PC-3 (cell line): ENCODE measurements around the gene PRR15L. TPM values are rescaled to one million over a fixed set of nuclear protein-coding genes. Genes with fewer than 3 reads are reported as not detected.
A peak's percentile ranks its signal among the peaks of the same experiment; 100 is the strongest.

Experiments
- ATAC-seq: fragments of 200-7000 bp; cut with Tn5 transposase; 2 replicates; pipeline ENCODE4 v1.9.1; 2020; ENCODE audit warnings: mild to moderate bottlenecking, moderate library complexity
- BruUV-seq: library from RNA; stranded (reverse); fragments of 400-500 nt; replicated peaks from 2 replicates; lab custom pipeline; 2021; lab: Mats Ljungman, UMichigan
- CTCF ChIA-PET: fragments of 300-600 bp; sonication (Branson Sonifier 250); formaldehyde crosslinking; loops from one replicate; lab custom pipeline; 2022; ENCODE audit warnings: antibody characterized with exemption; lab: Charles Lee
- POLR2A ChIA-PET: fragments of 300-600 bp; sonication (Branson Sonifier 250); formaldehyde crosslinking; loops from one replicate; lab custom pipeline; 2022; ENCODE audit warnings: antibody characterized with exemption; ENCODE audit not compliant: unreplicated experiment; lab: Charles Lee
- DNase-seq: peaks from one replicate; pipeline ENCODE4 v3.0.0-alpha.2; 2015
- H2AFZ ChIP-seq: fragments of 300-600 bp; sonication (generic); 2 replicates; pipeline ENCODE4 v1.6.0; 2016; ENCODE audit warnings: antibody characterized with exemption, low read length
- H3F3A ChIP-seq: fragments of 300-600 bp; sonication (generic); one replicate; pipeline ENCODE4 v1.6.0; 2017; ENCODE audit warnings: antibody characterized with exemption, low read length, control low read depth, mild to moderate bottlenecking; ENCODE audit not compliant: unreplicated experiment
- H3K27ac ChIP-seq: fragments of 300-600 bp; sonication (generic); 2 replicates; pipeline ENCODE4 v1.5.1; 2016; ENCODE audit warnings: mild to moderate bottlenecking, low read length
- H3K27me3 ChIP-seq: fragments of 300-600 bp; sonication (generic); 2 replicates; pipeline ENCODE4 v1.6.1; 2016; ENCODE audit warnings: low read length, mixed read lengths
- H3K36me3 ChIP-seq: fragments of 300-600 bp; sonication (generic); 2 replicates; pipeline ENCODE4 v1.6.1; 2016; ENCODE audit warnings: low read depth, mixed run types, low read length, mixed read lengths
- H3K4me1 ChIP-seq: fragments of 300-600 bp; sonication (generic); 2 replicates; pipeline ENCODE4 v1.5.1; 2016; ENCODE audit warnings: low read length; ENCODE audit not compliant: insufficient read depth
- H3K4me2 ChIP-seq: fragments of 300-600 bp; sonication (generic); 2 replicates; pipeline ENCODE4 v1.6.0; 2016; ENCODE audit warnings: low read length
- H3K4me3 ChIP-seq: fragments of 300-600 bp; sonication (generic); 2 replicates; pipeline ENCODE4 v1.5.1; 2016; ENCODE audit warnings: mild to moderate bottlenecking, low read length, mixed read lengths
- H3K79me2 ChIP-seq: fragments of 300-600 bp; sonication (generic); 2 replicates; pipeline ENCODE4 v1.6.1; 2017; ENCODE audit warnings: low read length, mixed read lengths
- H3K9ac ChIP-seq: fragments of 300-600 bp; sonication (generic); 2 replicates; pipeline ENCODE4 v1.6.0; 2016; ENCODE audit warnings: mild to moderate bottlenecking, low read length
- H3K9me2 ChIP-seq: fragments of 300-600 bp; sonication (generic); replicated peaks from 2 replicates; pipeline ENCODE4 v1.6.1; 2016; ENCODE audit warnings: mixed run types, low read length, mixed read lengths
- H3K9me3 ChIP-seq: fragments of 300-600 bp; sonication (generic); 2 replicates; pipeline ENCODE4 v1.6.1; 2016; ENCODE audit warnings: low read length, mixed read lengths
- H4K20me1 ChIP-seq: fragments of 300-600 bp; sonication (generic); 2 replicates; pipeline ENCODE4 v1.6.1; 2016; ENCODE audit warnings: low read length, mixed read lengths
- CTCF ChIP-seq: fragments of 300-600 bp; sonication (generic); conservative IDR thresholded peaks from 2 replicates; pipeline ENCODE4 v1.5.1; 2017; ENCODE audit warnings: antibody characterized with exemption, low read depth, mild to moderate bottlenecking, low read length
- EZH2 ChIP-seq: fragments of 300-600 bp; sonication (generic); IDR thresholded peaks from one replicate; pipeline ENCODE4 v1.6.1; 2017; ENCODE audit warnings: antibody characterized with exemption, mild to moderate bottlenecking, low read length; ENCODE audit not compliant: unreplicated experiment
- EZH2phosphoT487 ChIP-seq: fragments of 300-600 bp; sonication (generic); IDR thresholded peaks from 2 replicates; pipeline ENCODE4 v1.6.1; 2018; ENCODE audit warnings: mild to moderate bottlenecking, antibody characterized with exemption, low read length, borderline replicate concordance
- intact Hi-C: fragments of 100-400 bp; cut with micrococcal nuclease; formaldehyde crosslinking; loops from 2 replicates; pipeline ENCODE4 v1.9.0; 2023
- total RNA-seq: library from RNA; depleted of rRNA; stranded (reverse); fragments of >200 nt; gene quantifications from 2 replicates; pipeline ENCODE4 v1.2.3, GENCODE V29; 2014

The PRR15L gene
- total RNA-seq, 1 experiment from 2014 or later = 6.0 TPM

GRCh38 chr17:47918006-47918405 lies 39.7 kb downstream of the PRR15L start:
- Histone ChIP-seq H4K20me1 (no peaks in the 10 kb centered on the region), H3K27ac (no peak overlapping the region), H3K79me2 (no peaks in the 10 kb centered on the region), H3K4me3 (no peak overlapping the region), H3K36me3 (peaks cover 3% of the 10 kb centered on the region; the same call in 1 of the 2 replicates), H3K9me2 (no peaks in the 10 kb centered on the region), H3K4me1 (no peaks in the 10 kb centered on the region), H3F3A (no peaks in the 10 kb centered on the region), H3K27me3 (no peaks in the 10 kb centered on the region), H3K9ac (no peak overlapping the region), H2AFZ (no peak overlapping the region), H3K9me3 (no peaks in the 10 kb centered on the region), H3K4me2 (no peak overlapping the region)
- TF ChIP-seq EZH2 (no peak), EZH2phosphoT487 (no peak), CTCF (no peak)
- DNase-seq (no peak), ATAC-seq (no peak)
- intact Hi-C loops = no loop called here
- no TSS peak for BruUV-seq
- CTCF ChIA-PET = no interaction called here
- POLR2A ChIA-PET = no interaction called here

GRCh38 chr17:47917581-47917980 lies 40.1 kb downstream of the PRR15L start:
- ChIA-PET CTCF (no interaction called here), POLR2A (no interaction called here)
- peaks cover 3% of the 10 kb centered on the region; the same call in 1 of the 2 replicates for H3K36me3 ChIP-seq
- no TSS peak for BruUV-seq
- no peaks in the 10 kb centered on the region for H3F3A ChIP-seq
- no peaks in the 10 kb centered on the region for H3K27me3 ChIP-seq
- H3K4me3 ChIP-seq = no peak overlapping the region
- H3K79me2 ChIP-seq = no peaks in the 10 kb centered on the region
- no peak overlapping the region for H3K4me2 ChIP-seq
- intact Hi-C loops = no loop called here
- H2AFZ ChIP-seq = no peak overlapping the region
- H3K9ac ChIP-seq = no peak overlapping the region
- no peak for DNase-seq
- H3K27ac ChIP-seq = no peak overlapping the region
- H3K4me1 ChIP-seq = no peaks in the 10 kb centered on the region
- no peak for ATAC-seq
- no peaks in the 10 kb centered on the region for H3K9me2 ChIP-seq
- TF ChIP-seq CTCF (no peak), EZH2 (no peak), EZH2phosphoT487 (no peak)
- no peaks in the 10 kb centered on the region for H3K9me3 ChIP-seq
- H4K20me1 ChIP-seq = no peaks in the 10 kb centered on the region

- POLR2A ChIA-PET = no interaction called here
- Histone ChIP-seq H3K9me2 (no peaks in the 10 kb centered on the region), H4K20me1 (no peaks in the 10 kb centered on the region), H3K27me3 (no peaks in the 10 kb centered on the region), H3F3A (no peaks in the 10 kb centered on the region), H3K4me3 (no peak overlapping the region), H3K27ac (no peak overlapping the region), H3K79me2 (no peaks in the 10 kb centered on the region), H3K4me1 (no peaks in the 10 kb centered on the region), H3K9ac (no peak overlapping the region), H3K4me2 (no peak overlapping the region), H2AFZ (no peak overlapping the region), H3K36me3 (peaks cover 3% of the 10 kb centered on the region; the same call in 1 of the 2 replicates), H3K9me3 (no peaks in the 10 kb centered on the region)
- intact Hi-C loops = no loop called here
- BruUV-seq = TSS peak; percentile 75
- no peak for TF ChIP-seq CTCF
- no peak for TF ChIP-seq EZH2
- TF ChIP-seq EZH2phosphoT487 = no peak
- CTCF ChIA-PET = no interaction called here
- no peak for ATAC-seq
- DNase-seq = no peak
Measured at GRCh38 chr17:47916489-47917208, 41.0 kb downstream of the PRR15L start.
